HepG2 (cell line): ENCODE measurements around the gene DCTN3. TPM values are rescaled to one million over a fixed set of nuclear protein-coding genes. Genes with fewer than 3 reads are reported as not detected.

Experiments
- ATAC-seq: fragments of 200-7000 bp; cut with Tn5 transposase; 3 replicates; pipeline ENCODE4 v1.9.1; 2020; ENCODE audit warnings: mild to moderate bottlenecking, moderate library complexity
- BruUV-seq: library from RNA; stranded (reverse); fragments of 400-500 nt; replicated peaks from 2 replicates; lab custom pipeline; 2021; lab: Mats Ljungman, UMichigan
- CTCF ChIA-PET: fragments of 300-600 bp; formaldehyde crosslinking; extraction: SDS; loops from one replicate; lab custom pipeline; 2021; ENCODE audit warnings: low total read pairs, inconsistent platforms, low intra/inter-chr PET ratio; lab: Yijun Ruan, JAX
- POLR2A ChIA-PET: fragments of 350-600 bp; sonication (Branson Sonifier 250); formaldehyde crosslinking; loops from one replicate; lab custom pipeline; 2020; ENCODE audit warnings: antibody characterized with exemption, inconsistent platforms; lab: Yijun Ruan, JAX
- DNase-seq: peaks from one replicate; pipeline ENCODE4 v3.0.0-alpha.2; 2015; ENCODE audit warnings: low spot score
- FAIRE-seq: peaks from 3 replicates; lab custom pipeline; 2011; peaks lifted over from hg19 to GRCh38; lab: Jason Lieb, UNC
- H2AFZ ChIP-seq: one replicate; pipeline ENCODE4 v1.6.1; 2011; ENCODE audit warnings: low read length, inconsistent platforms
- H3K27ac ChIP-seq: fragments of 300-600 bp; 3 replicates; pipeline ENCODE4 v1.8.0; 2011; ENCODE audit warnings: mixed run types, mild to moderate bottlenecking, mixed read lengths, low read length, inconsistent platforms; ENCODE audit not compliant: insufficient read depth; ENCODE audit errors: extremely low read length
- H3K27me3 ChIP-seq, 2 experiments: fragments of 200-600 bp in 1 of 2; 2 replicates in 1 of 2; 3 replicates in 1 of 2; pipeline versions ENCODE4 v1.6.0 to v1.8.0; 2011; ENCODE audit warnings: low read length in 2 of 2, mild to moderate bottlenecking in 2 of 2, moderate library complexity in 2 of 2, inconsistent platforms in 1 of 2; ENCODE audit not compliant: insufficient read depth in 2 of 2, control insufficient read depth in 1 of 2
- H3K36me3 ChIP-seq, 2 experiments: fragments of 200-600 bp in 1 of 2; replicated peaks in 1 of 2; 2 replicates in 1 of 2; 3 replicates in 1 of 2; pipeline versions ENCODE4 v1.5.1 to v1.8.0; 2011; ENCODE audit warnings: low read length in 2 of 2, inconsistent platforms in 1 of 2; ENCODE audit not compliant: insufficient read depth in 2 of 2, control insufficient read depth in 1 of 2
- H3K4me1 ChIP-seq: 2 replicates; pipeline ENCODE4 v1.5.1; 2012; ENCODE audit warnings: low read length, inconsistent platforms; ENCODE audit not compliant: insufficient read depth
- H3K4me2 ChIP-seq: 2 replicates; pipeline ENCODE4 v1.6.0; 2011; ENCODE audit warnings: low read depth, low read length, inconsistent platforms
- H3K4me3 ChIP-seq, 3 experiments: fragments of 200-600 bp in 1 of 3; sonication (generic), shearing (Covaris generic) in 1 of 3; replicated peaks in 1 of 3; 2 replicates each; pipeline ENCODE4 v1.5.1; 2011 to 2016; ENCODE audit warnings: low read length in 3 of 3, inconsistent platforms in 2 of 3, low read depth in 2 of 3, mild to moderate bottlenecking in 2 of 3, control low read depth in 1 of 3, mixed read lengths in 1 of 3; ENCODE audit not compliant: insufficient read depth in 1 of 3
- H3K79me2 ChIP-seq: one replicate; pipeline ENCODE4 v1.6.1; 2011; ENCODE audit warnings: low read length, inconsistent platforms; ENCODE audit not compliant: insufficient read depth
- H3K9ac ChIP-seq: 2 replicates; pipeline ENCODE4 v1.6.0; 2011; ENCODE audit warnings: mild to moderate bottlenecking, low read depth, low read length, inconsistent platforms; ENCODE audit not compliant: insufficient read depth
- H3K9me3 ChIP-seq: 2 replicates; pipeline ENCODE4 v1.5.1; 2012; ENCODE audit warnings: mild to moderate bottlenecking, low read length
- H4K20me1 ChIP-seq: 2 replicates; pipeline ENCODE4 v1.6.0; 2011; ENCODE audit warnings: inconsistent platforms, mild to moderate bottlenecking, low read length, moderate library complexity; ENCODE audit not compliant: insufficient read depth
- SATB2 ChIP-seq: sonication (generic); formaldehyde crosslinking; IDR thresholded peaks from 2 replicates; pipeline ENCODE4 v1.5.0; 2020; ENCODE audit warnings: missing genetic modification reagents
- SIN3A ChIP-seq: IDR thresholded peaks from 2 replicates; pipeline ENCODE4 v1.6.1; 2011; ENCODE audit warnings: low read depth, mild to moderate bottlenecking, control low read depth, low read length, borderline replicate concordance
- ZNF484 ChIP-seq: sonication (generic); formaldehyde crosslinking; IDR thresholded peaks from 2 replicates; pipeline ENCODE4 v1.5.1; 2020; ENCODE audit warnings: mild to moderate bottlenecking, low read depth, missing genetic modification reagents, borderline replicate concordance
- ZNF746 ChIP-seq: sonication (generic); formaldehyde crosslinking; IDR thresholded peaks from 2 replicates; pipeline ENCODE4 v1.8.0; 2022; ENCODE audit warnings: mild to moderate bottlenecking, missing genetic modification reagents
- WGBS: methylation state at CpG from one replicate; pipeline ENCODE4 v1.1.6; 2017; ENCODE audit warnings: low lambda C conversion rate; 5-methylcytosine and 5-hydroxymethylcytosine counted together
- in situ Hi-C: cut with HindIII; loops from 2 replicates; pipeline ENCODE4 v1.10.0; 2017; ENCODE audit warnings: low pct_unique_long_range_greater_than_20kb; ENCODE audit not compliant: extremely low pct_ligation_motif_present
- intact Hi-C: fragments of 100-400 bp; cut with micrococcal nuclease; formaldehyde crosslinking; loops from one replicate; pipeline ENCODE4 v1.10.0; 2022; ENCODE audit not compliant: unreplicated experiment
- polyA plus RNA-seq, 8 experiments: library from polyadenylated mRNA; depleted of rRNA in 3 of 8; stranded (reverse) in 7 of 8; unstranded in 1 of 8; fragments of >200 nt; fragmentation: Illumina TruSeq in 4 of 8; extraction: Trizol in 4 of 8; gene quantifications; 2 replicates each; pipeline versions ENCODE4 v1.2.1 to v1.2.3, GENCODE V29; 2011 to 2016; ENCODE audit warnings: low read depth in 4 of 8, missing spikeins in 1 of 8, mixed read lengths in 1 of 8; ENCODE audit not compliant: insufficient read depth in 1 of 8
- total RNA-seq, 5 experiments: library from RNA; depleted of rRNA; stranded (reverse); fragments of >200 nt; fragmentation: Illumina TruSeq; extraction: Trizol; gene quantifications; 2 replicates each; pipeline ENCODE4 v1.2.3, GENCODE V29; 2016; ENCODE audit warnings: low read depth in 1 of 5
- TF ChIP-seq, protein P1 (sequence below): sonication (generic); formaldehyde crosslinking; IDR thresholded peaks from 2 replicates; pipeline ENCODE4 v1.4.0; 2020; ENCODE audit warnings: missing genetic modification reagents
- TF ChIP-seq, protein P2 (sequence below): sonication (generic); formaldehyde crosslinking; IDR thresholded peaks from 2 replicates; pipeline ENCODE4 v1.4.0; 2020; ENCODE audit warnings: missing genetic modification reagents

The DCTN3 gene
- total and polyA plus RNA-seq, 2 of the 13 experiments (the other 11 are each of a cell fraction or from before 2014, with no cell fraction given) = 27.4 to 34.5 TPM

DNA sequence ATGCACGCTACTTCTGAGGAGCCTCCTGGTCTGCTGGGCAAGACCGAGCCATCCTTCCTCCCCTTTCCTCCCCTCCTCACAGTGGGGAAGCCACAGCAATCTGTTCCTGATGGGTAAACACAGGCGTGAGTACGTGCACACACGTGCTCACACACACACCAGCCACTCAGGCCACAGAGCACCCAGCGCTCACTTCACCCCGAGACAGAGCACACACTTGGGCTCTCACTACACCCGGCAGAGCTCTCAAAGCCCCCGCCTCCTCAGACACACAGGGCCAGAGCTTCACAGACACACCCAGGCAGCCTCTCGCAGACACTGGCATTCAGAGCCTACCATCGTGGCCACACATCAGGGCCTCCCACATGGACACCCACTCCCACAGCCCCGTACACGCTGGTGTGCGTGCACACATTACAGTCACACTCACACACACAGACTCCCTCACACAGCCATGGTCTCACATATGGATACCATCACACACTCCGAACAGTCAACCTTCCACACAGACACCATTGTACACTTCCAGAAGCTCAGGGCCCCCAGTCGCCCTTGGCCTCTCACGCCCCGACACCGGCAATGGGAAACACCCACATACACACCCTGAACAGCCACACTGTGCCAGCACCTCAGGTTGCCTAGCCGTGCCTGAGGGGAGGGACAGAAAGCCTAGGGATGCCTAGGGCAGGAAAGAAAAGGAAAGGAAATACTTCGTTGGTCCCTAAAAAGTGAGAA, 44.3 kb downstream of the DCTN3 start:
- H3K4me2 ChIP-seq = no peak overlapping the region
- no TSS peak for BruUV-seq
- ChIA-PET POLR2A (no interaction called here), CTCF (no interaction called here)
- no peaks in the 10 kb centered on the region for H3K4me1 ChIP-seq
- 24% methylated on average over 14 of the region's 21 CpGs for WGBS
- no peak overlapping the region for H3K27ac ChIP-seq
- intact Hi-C loops (no loop called here), in situ Hi-C loops (no loop called here)
- H3K9me3 ChIP-seq = no peaks in the 10 kb centered on the region
- no peak overlapping the region for H3K4me3 ChIP-seq
- H3K27me3 ChIP-seq = peaks cover 15 to 81% of the 10 kb centered on the region in 2 experiments
- ATAC-seq = peak; percentile 14; the same call in 2 of the 3 replicates
- TF ChIP-seq ZNF746 (CRISPR knock-in tag) = no peak
- TF ChIP-seq SATB2 = no peak
- TF ChIP-seq ZNF484 (CRISPR knock-in tag) = no peak
- TF ChIP-seq, protein P1, sequence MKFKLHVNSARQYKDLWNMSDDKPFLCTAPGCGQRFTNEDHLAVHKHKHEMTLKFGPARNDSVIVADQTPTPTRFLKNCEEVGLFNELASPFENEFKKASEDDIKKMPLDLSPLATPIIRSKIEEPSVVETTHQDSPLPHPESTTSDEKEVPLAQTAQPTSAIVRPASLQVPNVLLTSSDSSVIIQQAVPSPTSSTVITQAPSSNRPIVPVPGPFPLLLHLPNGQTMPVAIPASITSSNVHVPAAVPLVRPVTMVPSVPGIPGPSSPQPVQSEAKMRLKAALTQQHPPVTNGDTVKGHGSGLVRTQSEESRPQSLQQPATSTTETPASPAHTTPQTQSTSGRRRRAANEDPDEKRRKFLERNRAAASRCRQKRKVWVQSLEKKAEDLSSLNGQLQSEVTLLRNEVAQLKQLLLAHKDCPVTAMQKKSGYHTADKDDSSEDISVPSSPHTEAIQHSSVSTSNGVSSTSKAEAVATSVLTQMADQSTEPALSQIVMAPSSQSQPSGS (CRISPR knock-in tag) = no peak
- no peak for TF ChIP-seq SIN3A
- TF ChIP-seq, protein P2, sequence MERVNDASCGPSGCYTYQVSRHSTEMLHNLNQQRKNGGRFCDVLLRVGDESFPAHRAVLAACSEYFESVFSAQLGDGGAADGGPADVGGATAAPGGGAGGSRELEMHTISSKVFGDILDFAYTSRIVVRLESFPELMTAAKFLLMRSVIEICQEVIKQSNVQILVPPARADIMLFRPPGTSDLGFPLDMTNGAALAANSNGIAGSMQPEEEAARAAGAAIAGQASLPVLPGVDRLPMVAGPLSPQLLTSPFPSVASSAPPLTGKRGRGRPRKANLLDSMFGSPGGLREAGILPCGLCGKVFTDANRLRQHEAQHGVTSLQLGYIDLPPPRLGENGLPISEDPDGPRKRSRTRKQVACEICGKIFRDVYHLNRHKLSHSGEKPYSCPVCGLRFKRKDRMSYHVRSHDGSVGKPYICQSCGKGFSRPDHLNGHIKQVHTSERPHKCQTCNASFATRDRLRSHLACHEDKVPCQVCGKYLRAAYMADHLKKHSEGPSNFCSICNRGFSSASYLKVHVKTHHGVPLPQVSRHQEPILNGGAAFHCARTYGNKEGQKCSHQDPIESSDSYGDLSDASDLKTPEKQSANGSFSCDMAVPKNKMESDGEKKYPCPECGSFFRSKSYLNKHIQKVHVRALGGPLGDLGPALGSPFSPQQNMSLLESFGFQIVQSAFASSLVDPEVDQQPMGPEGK (CRISPR knock-in tag) = no peak
- no peak overlapping the region for H3K9ac ChIP-seq
- no peaks in the 10 kb centered on the region for H4K20me1 ChIP-seq
- no peak for DNase-seq
- no peak overlapping the region for H2AFZ ChIP-seq
- H3K79me2 ChIP-seq = no peaks in the 10 kb centered on the region
- no peak for FAIRE-seq
- H3K36me3 ChIP-seq = no peaks in the 10 kb centered on the region
